Measurements from ENCODE around the gene PURA.

Gene PURA

DNA sequence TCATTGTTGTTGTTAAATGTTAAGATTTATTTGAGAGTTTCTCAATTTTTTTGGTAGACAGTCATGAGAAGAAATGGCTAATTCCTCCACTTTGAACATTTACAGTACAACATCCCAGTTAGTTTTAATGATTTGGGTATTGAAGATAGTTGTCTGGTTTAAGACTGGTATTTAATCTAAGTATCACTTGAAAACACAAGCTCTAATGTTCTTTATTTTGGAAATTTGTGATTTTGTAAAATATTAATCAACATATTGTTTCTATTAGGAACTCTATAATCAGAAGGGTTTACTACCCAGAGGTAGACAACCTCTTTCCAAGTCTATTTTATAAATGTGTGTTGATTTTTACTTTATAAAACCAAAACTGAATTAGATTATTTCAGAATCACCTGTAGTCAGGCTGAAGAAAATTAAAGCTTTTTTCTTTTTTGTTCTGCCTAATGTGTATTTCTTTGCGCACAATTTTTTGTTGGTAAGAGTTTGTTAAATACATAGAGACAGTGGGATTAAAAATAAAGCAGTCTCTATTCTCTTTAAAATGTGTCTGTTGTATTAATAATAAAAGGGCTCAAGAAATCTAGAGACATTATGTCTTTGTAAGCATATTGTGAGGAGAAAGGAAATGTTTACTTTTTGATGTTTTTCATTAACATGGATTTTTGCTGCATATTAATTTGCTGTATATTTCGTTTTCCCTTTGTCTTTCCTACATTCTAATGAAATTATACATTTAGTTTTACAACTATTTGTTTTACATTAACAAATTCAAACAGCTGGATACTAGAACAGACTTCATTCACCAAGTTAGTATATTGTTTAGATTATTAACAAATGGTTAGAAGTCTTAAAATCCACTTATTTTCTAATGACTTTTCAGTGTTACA is 3.9 kb upstream of the PURA start:
- DNase-seq, result no peak

DNA sequence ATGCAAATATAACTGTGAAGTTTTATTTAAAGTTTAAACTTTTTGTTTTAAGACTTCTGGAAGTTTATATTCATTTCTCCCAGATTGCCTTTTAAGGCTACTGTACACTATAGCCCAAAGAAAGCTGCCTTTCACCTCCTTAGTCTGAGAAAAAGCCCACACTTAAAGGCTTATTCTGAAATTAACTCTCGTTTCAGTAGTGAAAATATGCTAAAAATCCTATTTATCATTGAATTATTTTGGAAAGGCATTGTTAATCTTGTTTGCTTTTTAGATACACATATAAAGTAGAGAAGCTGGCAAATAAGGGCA is 3.3 kb upstream of the PURA start:
- no peak for DNase-seq

DNA sequence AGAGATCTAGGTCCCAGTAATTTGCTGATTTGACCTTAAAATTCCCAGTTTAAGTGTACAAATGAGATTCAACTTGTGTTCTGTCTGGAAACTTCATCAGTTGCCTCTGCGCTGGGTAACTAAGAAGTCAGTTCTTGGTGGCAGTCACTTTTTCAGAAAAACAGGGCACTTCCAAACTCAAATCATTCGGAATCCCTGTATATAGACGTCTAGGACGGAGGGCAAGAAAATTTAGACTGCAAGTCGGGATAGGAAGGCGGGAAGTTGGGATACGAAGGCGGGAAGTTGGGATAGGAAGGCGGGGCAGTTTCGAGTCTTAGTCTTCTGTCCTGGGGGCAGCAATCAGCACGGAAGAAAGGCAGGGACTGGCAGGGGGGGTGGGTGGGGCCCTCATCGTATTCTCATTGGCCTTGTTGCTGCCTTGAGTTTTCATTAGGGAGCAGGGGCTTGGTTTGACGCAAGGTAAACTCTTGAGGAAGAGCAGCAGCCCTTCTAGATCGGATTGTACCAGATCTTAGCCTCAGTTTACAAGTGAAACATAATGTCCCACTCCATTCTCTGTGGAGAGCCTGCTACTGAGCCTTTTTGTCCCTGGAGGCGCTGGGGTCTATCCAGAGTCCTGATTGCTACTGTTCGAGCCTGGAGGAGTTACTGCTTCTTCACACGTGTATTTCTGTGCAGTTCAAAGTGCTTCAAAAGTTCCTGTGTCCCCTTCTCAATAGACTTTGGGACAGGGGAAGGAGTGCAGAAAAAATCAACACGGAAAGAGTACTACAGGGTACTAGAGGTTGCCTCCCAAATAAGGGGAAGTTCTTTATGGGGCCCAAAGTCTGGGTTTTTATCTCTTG is 2.7 kb upstream of the PURA start:
- DNase-seq, result no peak

DNA sequence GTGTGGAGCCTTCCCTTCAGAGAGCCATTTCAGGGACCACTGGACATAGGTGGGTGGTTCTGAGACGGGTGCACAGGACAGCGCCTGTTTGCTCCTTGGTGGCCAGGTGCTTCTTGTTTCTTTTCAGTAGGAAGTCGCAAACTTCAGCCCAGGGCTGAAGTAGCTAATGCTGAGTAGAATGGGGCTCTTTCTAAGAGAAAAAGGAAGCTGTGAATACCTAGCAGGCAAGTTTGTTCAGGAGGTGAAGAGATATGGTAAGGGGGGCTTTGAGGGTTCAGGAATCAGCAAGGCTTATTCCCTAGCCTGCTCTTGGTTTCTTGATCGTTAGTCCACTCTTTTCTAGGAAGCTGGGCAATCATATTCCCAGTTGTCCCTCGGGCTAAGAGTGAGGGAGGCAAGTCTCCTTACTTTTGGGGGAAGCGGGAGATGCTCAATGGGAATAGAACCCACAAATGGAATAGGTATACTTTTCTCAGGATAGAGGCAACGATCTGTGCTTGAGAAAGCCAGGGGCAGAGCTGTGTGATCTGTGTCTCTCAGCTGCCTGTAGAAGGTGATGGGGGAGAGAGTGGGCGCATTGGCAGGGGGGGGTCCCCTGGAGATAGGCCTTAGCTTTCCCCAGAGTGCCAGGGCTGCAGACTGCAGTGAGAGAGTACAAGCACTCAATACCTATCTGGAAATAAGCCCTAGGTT is 1.9 kb upstream of the PURA start:
- no peak for DNase-seq

DNA sequence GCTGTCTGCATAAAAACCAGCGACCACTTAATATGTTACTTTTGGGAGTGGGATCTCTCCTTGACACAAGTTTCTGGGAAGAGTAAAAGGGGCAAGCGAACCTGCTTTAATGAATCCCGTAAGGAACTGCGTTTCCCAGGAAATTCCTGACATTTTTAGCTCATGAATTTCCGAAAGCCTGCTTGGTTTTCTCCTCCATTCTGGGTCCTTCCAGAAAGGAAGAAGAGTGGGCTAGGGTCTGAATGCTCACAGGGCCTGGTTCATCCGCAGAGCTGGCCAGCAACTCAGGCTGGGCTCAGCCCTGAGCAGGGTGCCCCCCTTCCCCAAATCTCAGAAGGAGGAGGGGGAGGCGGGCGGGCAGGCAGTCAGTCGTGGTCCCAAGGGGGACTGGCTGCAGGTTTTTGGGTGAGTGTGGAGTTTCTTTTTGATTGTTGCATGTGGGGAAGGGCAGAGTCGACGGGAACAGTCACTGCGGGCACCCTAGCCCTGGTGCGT is 1.2 kb upstream of the PURA start:
- peak; percentile 60 for DNase-seq

DNA sequence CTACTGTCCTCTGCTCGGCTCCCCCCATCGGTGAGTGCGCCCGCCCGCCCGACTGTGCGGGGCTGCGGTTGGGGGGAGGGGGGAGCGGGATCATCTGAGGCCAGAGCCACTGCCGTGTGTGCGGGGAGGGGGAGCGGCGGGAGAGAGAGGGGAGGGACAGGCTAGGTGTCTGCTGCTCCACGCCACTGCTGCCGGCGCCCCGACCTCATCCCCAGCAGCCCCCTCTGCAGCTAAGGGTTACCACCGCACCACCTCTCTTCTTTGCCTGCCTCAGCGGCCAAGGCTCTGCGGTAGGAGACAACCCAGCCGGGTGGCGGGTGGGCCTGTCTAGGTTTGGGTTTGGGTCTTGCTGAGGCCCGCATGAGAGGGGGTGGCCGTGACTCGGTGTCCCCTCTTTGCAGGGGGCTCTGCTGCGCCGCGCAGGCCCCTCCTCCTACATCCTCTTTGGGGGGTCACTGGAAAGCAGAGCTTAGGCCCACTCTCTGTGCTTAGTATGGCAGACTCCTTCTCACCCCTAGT is 670 bp upstream of the PURA start:
- DNase-seq, result peak; percentile 24

DNA sequence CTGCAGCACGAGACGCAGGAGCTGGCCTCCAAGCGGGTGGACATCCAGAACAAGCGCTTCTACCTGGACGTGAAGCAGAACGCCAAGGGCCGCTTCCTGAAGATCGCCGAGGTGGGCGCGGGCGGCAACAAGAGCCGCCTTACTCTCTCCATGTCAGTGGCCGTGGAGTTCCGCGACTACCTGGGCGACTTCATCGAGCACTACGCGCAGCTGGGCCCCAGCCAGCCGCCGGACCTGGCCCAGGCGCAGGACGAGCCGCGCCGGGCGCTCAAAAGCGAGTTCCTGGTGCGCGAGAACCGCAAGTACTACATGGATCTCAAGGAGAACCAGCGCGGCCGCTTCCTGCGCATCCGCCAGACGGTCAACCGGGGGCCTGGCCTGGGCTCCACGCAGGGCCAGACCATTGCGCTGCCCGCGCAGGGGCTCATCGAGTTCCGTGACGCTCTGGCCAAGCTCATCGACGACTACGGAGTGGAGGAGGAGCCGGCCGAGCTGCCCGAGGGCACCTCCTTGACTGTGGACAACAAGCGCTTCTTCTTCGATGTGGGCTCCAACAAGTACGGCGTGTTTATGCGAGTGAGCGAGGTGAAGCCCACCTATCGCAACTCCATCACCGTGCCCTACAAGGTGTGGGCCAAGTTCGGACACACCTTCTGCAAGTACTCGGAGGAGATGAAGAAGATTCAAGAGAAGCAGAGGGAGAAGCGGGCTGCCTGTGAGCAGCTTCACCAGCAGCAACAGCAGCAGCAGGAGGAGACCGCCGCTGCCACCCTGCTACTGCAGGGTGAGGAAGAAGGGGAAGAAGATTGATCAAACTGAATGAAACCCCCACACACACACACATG is 654 bp downstream of the PURA start:
- DNase-seq, result peak; percentile 37

DNA sequence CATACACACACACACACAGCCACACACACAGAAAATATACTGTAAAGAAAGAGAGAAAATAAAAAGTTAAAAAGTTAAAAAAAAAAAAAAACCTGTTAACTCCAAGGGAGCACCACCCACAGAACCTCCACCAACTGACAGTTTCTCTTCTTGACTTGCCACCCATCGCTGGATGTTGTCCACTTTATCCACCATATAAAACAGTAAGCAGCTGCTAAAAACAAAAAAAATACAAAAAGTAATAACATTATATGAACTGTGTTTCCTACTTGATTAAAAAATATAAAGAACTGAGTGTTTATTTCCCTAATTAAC is 1.2 kb downstream of the PURA start:
- DNase-seq, result no peak

DNA sequence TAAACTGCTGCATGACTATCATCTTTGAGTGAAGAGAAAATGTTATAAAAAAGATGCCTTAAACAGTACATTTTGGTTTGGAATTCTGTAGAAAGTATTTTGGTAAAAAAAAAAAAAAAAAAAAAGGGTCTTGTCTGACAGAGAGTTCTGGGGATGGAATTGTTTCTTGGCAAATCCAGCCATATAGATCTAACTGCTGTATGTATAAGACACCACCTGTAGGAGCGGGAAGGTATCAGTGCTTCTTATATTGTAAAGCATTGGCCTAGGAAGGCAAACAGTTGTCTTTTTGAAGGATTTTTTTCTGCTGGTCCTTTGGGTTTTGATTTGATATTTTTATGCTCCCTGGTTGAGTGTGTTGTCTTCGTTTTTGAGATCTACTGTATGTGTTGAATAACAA is 2.8 kb downstream of the PURA start:
- DNase-seq, result no peak

DNA sequence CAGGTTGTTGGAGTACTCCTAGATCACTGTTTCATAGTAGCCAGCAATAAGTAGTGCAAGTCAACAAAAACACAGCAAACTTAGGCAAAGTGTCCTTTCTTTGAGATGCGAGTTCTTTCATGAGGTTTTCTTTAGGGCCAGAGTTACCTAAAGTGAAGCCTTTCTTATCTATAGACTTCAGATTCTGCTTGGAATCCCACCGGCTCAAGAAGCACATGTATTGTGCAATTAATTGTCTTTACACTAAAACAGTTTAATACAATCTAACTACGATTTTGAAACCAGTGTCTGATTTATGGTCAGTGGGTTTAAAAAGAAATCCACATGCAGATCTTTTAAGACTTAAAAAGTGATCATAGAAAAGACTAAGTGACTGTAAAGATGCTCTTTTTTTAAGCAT is 3.6 kb downstream of the PURA start:
- DNase-seq, result no peak

DNA sequence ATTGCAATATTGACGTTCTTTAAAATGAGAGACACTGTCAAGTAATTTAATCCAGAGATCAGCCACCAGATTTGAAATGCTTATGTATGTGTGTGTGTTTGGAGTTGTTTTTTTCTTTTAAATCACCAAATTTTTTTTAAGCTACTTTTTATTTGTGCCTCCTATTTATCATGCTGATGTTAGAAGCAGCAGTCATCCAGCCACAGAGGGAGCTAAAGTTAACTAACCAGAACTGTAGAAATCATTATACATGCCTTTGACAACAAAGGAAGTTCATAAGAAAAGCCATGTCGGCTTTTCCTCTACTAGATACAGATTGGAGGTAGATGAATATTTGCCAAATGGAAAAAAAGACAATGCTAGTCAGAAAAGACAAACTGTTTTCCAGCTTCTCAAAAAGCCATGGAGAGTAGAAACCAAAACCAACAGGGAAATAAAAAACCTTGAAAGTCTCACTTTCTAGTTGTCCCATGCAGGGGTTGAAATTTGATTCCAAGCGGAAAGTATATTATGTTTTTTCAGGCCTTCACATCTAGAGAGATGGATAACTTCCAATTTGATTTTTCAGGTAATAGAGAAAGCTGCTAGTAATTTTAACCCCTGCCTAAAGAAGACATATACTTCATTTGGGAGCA is 4.5 kb downstream of the PURA start:
- no peak for DNase-seq

DNA sequence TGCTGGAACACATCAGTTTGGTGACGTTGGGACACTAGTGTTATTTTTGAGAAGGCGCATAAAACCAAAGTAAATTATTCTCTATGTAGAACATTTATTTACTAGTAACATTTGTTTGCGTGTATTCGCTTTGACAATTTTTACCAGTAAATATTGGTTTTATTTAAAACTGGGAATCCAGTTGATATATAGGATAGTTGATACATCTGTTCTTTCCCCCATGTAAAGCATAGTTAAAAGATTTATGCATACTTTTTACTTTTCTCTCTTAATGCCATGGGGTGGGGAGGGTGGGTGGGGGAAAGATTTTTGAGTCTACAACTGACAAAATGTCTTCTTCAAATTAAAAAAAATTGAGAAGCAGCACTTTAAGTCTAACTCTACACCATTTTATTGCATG is 11.7 kb downstream of the PURA start, which contains the start of gene IGIP:
Gene IGIP, plus strand, starts transcription at position 301 of the 400 bp plus-strand sequence. CDS start 2,540 bp downstream, outside the sequence.
- DNase-seq, result no peak

DNA sequence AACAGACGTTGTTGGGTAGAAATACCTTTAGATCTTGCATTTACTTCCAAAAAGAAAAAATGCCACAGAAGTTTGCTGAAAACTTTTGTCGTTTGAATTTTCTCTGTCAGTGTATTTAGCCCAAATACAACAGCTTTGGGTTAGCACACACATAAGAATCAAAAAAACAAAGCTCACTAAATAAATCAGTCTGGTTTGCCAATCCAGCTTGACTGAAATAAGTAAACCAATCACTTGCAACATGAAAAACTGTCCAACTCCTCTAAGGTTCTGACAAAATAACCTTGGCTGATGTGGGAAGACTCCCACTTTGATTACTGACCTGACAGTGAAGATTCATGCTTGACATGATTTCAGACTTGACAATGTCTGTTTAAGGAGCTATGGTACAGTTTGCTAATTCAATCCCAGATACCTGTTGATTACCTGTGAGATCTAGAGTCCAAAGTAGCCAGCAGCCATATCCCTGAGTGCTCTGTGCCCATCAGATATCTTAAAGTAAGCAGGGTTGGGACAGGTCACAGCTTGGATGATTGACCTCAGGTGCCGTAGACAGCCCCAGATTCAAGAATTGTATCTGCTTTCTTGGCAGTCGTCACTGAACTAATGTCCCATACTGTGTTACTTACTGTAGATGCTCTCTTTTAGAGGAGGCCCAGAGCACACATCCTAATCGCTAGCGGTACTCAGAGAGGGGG is 12.6 kb downstream of the PURA start:
- DNase-seq, result no peak

DNA sequence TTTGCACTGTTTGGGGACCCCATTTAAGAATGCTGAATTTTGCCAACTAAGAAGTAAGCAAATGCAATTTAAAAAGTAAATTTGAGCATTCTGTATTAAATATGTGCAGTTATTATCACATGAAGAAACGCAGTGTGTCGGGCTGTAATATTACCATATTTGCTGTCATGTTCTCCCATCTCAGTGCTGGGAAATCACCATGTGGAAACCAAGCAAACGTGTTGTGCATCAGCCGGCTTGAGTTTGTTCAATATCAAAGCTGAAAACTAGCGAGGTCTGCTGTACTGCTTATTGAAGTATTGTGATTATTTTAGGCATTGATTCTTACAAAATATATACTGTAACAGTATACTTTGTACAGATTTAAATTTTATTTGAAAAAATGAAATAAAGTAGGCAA is 14.5 kb downstream of the PURA start:
- DNase-seq, result no peak

DNA sequence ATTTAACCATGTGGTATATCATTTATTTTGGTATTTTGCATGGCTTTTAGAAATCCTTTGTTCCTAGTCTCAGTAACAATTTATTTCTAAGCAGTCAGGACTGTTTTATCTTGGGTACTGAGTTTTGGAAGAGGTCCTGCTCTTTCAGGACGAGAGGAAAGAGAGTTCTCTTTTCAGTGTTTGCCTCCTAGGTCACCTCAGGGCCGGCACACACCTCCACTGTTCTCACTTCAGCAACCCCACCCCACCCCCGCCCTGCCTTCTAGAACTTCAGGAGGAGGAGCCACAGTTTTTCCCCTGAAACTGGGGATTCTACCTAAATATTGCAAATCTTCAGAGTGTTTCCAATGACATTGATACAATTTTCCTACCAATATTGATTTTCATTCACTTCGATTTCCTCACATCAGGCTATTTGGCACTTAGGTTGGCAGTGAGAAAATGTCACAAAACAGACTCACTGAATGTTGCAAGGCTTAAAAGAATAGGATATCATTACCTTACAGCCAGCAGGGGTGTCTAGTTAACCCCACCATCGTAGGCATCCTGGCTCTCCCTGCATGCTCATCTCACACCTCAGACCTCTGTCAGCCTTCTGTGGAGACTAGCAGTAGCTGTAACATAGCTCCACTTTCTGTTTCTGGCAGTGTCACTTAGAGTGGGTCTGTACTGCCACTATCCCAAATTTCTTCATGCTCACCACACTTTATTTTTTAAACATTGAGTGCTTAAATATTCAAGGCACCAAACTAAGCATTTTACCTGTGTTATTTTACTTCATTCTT is 17.2 kb downstream of the PURA start:
- DNase-seq, result no peak

DNA sequence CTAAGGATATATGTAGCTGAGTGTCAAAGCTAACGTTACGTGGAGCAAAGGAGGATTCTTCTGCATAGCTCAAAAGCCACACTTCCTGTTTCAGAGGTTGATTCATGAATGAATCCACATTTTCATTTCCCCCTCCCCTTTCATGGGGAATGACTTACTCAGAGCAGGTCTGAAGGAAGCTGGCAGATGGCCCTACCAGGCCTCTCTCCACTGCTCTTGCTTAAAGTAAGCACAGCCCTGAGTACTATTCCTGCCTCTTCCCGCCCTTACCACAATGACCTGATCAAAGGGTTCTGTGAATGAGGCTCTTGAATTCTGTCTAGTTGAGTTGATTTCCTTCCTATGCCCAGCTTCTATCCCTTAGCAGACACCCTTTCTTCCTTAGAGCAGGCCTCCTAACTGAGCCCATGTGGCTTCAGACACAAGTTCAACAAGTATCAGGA is 18.1 kb downstream of the PURA start:
- peak; percentile 96 for DNase-seq

DNA sequence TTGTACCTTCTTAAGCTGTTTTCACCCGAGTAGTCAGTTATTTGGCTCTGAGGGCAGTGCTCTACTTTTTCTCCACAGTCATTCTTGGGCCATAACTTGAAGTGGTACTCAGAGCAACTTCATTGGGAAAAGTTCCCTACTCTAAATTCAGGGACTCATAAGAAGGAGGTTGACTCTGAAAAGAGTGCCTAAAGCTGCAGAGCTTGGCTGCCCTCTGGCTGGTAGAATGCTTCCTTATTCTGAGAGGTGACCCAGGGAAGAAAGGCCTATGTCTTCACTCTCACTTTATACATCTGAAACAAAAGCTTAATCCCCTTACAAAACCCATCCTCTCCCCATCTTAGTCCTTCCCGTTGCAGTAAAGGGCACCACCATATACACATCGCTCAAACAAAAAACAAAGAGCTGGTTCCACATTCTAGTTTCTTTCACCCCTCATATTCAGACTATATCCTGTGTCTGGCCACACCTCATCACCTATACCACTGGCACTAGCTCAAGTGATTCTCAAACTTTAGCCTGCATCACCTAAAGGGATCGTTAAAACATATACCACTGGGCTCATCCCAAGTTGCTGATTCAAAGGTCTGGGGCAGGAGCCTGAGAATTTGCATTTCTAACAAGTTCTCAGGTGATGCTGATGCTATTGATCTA is 19.7 kb downstream of the PURA start:
- no peak for DNase-seq

DNA sequence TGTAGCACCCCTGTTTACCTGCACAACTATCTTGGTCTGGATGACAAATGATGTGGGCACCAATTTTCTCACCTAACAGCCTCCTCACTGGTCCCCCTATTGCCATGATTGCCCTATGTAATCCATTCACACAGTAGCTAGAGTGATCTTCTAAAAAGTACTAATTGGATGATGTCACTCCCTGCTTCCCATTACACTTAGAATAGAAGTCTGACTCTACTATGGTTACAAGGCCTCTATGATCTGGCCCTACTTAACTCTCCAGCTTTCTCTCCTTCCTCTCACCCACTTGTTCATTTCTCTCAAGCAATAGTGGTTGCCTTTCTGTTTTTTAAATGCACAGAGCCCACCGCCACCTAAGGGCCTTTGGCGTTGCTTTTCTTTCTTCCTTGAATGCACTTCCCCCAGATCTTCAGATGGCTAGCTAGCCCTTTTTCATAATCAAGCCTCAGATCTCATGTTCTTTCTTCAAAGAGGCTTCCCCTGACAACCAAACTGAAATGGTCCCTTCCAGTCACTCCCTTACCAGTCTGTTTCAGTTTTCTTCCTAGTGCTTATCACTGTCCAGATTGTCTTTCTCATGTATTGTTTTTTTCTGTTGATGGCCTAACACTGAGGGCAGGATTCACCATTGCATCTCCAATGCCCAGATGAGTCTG is 20.5 kb downstream of the PURA start:
- DNase-seq, result no peak

DNA sequence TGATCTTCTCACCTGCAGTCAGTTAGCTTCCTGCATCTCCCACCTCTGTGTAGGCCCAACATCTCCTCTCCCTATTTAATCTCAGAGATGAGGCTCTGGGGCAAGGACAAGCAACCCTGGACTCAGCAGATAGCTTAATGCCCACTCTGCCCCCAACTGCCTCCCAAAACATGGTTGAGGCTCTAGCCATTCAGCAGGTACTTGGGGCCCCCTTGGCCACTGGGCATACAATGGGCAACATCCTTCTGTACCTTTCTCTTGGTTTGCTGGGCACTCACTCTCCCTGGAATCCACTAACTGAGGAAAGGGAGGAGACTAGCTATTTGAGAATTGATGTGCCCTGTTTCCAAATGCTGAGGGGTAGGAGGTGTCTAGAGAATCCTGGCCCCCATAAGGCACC is 21.2 kb downstream of the PURA start:
- no peak for DNase-seq
